GM10266 (cell line): ENCODE data around the gene GID4.

ENCODE experiments used
- DNase-seq: peaks from one replicate; pipeline ENCODE4 v3.0.0; 2012; ENCODE audit errors: extremely low spot score
- TF ChIP-seq, protein P1 (sequence below): IDR thresholded peaks from 2 replicates; pipeline ENCODE4 v1.5.1; 2012; ENCODE audit warnings: mild to moderate bottlenecking, low read depth; ENCODE audit not compliant: control insufficient read depth, insufficient read depth; ENCODE audit errors: missing control alignments

Gene GID4

GRCh38 chr17:18006495-18007239 lies 32.5 kb upstream of the GID4 start:
- TF ChIP-seq, protein P1, sequence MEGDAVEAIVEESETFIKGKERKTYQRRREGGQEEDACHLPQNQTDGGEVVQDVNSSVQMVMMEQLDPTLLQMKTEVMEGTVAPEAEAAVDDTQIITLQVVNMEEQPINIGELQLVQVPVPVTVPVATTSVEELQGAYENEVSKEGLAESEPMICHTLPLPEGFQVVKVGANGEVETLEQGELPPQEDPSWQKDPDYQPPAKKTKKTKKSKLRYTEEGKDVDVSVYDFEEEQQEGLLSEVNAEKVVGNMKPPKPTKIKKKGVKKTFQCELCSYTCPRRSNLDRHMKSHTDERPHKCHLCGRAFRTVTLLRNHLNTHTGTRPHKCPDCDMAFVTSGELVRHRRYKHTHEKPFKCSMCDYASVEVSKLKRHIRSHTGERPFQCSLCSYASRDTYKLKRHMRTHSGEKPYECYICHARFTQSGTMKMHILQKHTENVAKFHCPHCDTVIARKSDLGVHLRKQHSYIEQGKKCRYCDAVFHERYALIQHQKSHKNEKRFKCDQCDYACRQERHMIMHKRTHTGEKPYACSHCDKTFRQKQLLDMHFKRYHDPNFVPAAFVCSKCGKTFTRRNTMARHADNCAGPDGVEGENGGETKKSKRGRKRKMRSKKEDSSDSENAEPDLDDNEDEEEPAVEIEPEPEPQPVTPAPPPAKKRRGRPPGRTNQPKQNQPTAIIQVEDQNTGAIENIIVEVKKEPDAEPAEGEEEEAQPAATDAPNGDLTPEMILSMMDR, result no peak
- DNase-seq, result no peak

DNA sequence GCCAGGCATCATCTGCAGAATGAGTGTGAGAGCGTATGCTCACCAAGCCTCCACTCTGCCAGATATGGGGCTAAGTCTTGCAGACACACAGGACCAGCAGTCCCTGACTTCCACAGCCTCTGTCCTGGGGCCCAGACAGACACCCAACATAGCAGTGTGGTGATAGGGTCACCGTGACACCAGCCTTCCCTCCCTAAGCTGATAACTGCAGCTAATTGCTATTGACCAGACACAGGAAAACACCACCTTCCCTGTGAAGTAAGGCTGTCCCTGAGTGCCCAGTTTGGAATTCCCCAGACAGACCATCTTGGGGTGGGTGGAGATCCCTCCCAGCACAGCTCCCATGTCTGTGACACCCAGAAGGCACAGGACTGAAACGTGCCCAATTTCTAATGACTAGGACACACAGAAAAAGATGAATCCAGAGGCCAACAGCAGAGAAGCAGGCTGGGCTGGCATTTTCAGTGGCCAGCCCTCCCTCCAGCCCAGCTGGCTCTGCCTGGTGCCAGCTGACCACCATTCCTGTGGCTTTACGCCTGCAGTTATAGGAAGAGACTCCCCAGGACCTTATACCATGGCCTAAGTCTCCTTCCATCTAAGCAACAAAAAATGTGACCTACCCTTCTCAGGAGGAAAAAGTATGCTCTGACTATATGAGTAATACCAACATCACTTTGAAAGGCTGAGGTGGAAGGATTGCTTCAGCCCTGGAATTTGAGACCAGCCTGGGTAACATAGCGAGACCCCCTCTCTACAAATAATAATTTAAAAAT lies 30.5 kb upstream of the GID4 start:
- no peak for DNase-seq
- TF ChIP-seq, protein P1, result no peak

DNA sequence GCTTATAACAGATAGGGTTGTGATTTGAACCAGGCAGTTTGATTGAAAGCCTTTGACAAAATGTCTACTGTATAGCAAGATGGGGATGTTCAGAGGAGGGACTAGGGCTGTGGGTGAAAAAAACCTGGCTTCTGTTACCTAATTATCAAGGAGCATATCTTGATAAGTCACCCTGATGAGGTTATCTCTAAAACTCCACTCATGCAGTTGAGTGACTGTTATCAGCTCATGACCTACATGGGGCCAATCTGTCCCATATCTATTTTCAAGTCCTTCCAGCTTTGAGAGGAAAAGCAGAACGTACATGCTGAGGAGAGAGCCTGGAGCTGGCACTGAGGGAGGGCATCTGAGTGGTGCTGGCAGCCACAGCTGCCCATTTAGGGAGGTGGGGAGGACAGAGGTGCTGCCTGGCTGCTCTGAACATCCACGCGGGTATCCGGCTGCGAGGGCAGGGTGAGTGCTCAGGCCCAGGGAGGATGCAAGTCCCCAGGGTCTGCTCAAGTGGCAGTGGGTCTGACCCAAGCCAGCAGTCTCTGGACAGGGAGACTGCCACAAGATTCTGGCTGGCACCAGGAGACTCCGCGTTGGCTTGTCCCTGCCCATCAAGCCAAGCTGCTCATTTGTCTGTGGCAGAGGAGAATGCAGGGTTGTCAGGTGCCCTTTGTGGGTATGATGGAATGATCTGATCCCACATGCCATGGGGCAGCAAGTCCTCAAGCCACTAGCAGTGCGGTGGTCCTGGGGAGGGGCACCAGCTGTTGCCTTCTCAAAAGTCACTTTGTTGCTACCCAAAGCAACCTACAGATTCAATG lies 29.4 kb upstream of the GID4 start:
- DNase-seq, result no peak
- TF ChIP-seq, protein P1, result no peak

- TF ChIP-seq, protein P1, result no peak
- DNase-seq, result no peak
These were observed 27.9 kb upstream of the GID4 start for GRCh38 chr17:18011286-18011685.

DNA sequence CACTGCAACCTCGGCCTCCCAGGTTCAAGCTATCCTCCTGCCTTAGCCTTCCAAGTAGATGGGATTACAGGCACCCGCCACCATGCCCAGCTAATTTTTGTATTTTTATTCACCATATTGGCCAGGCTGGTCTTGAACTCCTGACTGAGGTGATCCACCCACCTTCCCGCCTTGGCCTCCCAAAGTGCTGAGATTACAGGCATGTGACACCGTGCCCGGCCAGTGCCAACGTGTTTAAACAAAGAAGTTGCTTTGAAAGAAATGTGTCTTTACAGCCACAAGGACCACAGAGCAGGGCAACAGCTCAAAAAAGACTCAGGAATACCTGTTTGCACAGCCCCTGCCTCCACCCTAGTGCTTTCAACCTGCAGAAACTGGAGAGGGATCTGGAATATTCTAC lies 25.2 kb upstream of the GID4 start:
- TF ChIP-seq, protein P1, result no peak

GRCh38 chr17:18015593-18015992 lies 23.6 kb upstream of the GID4 start:
- no peak for DNase-seq
- TF ChIP-seq, protein P1, result no peak

More for the DNA sequence above, 25.2 kb upstream of the GID4 start:
- DNase-seq, result no peak
